OCI-LY1 (cell line): Measurements from ENCODE around the gene KCNN3.

Experiments used
- CTCF ChIP-seq: fragments of 200-600 bp; sonication (generic), shearing (Covaris generic); IDR thresholded peaks from 2 replicates; pipeline ENCODE4 v1.5.1; 2017; ENCODE audit warnings: mild to moderate bottlenecking, antibody characterized with exemption, low read length, moderate library complexity, mixed read lengths
- EZH2 ChIP-seq: fragments of 200-600 bp; sonication (generic), shearing (Covaris generic); IDR thresholded peaks from 2 replicates; pipeline ENCODE4 v1.8.0; 2017; ENCODE audit warnings: borderline replicate concordance, mixed run types, mild to moderate bottlenecking, antibody characterized with exemption, low read length, moderate library complexity, mixed read lengths

- no peak for TF ChIP-seq CTCF
- no peak for TF ChIP-seq EZH2
Observed at GRCh38 chr1:154896771-154897286, 26.7 kb upstream of the KCNN3 start.
